SHP77 treated with DMSO at 0.1 percent for 48 hours (cell line): ENCODE data around the gene ARPC1A.
"Not testable (repeated sequence)": the region's sequence is repeated elsewhere in the genome, so short reads cannot be mapped to it uniquely, and the experiment has no call there.

Experiments
- DNase-seq: peaks from one replicate; lab custom pipeline; 2025; lab: John Stamatoyannopoulos, UW

The ARPC1A gene

GRCh38 chr7:99325592-99326407 lies at the start of gene ARPC1A:
Gene ARPC1A (plus strand): TSS chr7:99325898. CDS start chr7:99333354, 7,456 bp downstream.
- DNase-seq = peak; percentile 81

GRCh38 chr7:99278180-99278579 lies 47.5 kb upstream of the ARPC1A start:
- DNase-seq = no peak

- DNase-seq = not testable (repeated sequence)
Observed at GRCh38 chr7:99284165-99284564, 41.5 kb upstream of the ARPC1A start.

GRCh38 chr7:99287779-99288534 lies 37.7 kb upstream of the ARPC1A start:
- DNase-seq = no peak

GRCh38 chr7:99289185-99289584 lies 36.5 kb upstream of the ARPC1A start:
- no peak for DNase-seq

GRCh38 chr7:99290148-99290547 lies 35.5 kb upstream of the ARPC1A start:
- not testable (repeated sequence) for DNase-seq

GRCh38 chr7:99290980-99291607 lies 34.6 kb upstream of the ARPC1A start:
- DNase-seq = no peak

- DNase-seq = no peak
Observed at GRCh38 chr7:99292127-99292526, 33.6 kb upstream of the ARPC1A start.

GRCh38 chr7:99293167-99293566 lies 32.5 kb upstream of the ARPC1A start:
- DNase-seq = no peak

- no peak for DNase-seq
Observed at GRCh38 chr7:99293650-99294049, 32.0 kb upstream of the ARPC1A start.

- DNase-seq = no peak
Observed at GRCh38 chr7:99296471-99296870, 29.2 kb upstream of the ARPC1A start.

GRCh38 chr7:99301496-99301895 lies 24.2 kb upstream of the ARPC1A start:
- no peak for DNase-seq

- DNase-seq = no peak
Observed at GRCh38 chr7:99305473-99306260, 20.0 kb upstream of the ARPC1A start.

- no peak for DNase-seq
Observed at GRCh38 chr7:99308461-99309074, 17.1 kb upstream of the ARPC1A start.

GRCh38 chr7:99309111-99309510 lies 16.6 kb upstream of the ARPC1A start:
- DNase-seq = no peak

GRCh38 chr7:99310004-99310403 lies 15.7 kb upstream of the ARPC1A start:
- no peak for DNase-seq

- no peak for DNase-seq
Observed at GRCh38 chr7:99311702-99312101, 14.0 kb upstream of the ARPC1A start.

- DNase-seq = peak; percentile 37
Observed at GRCh38 chr7:99312316-99313203, 13.1 kb upstream of the ARPC1A start.

- DNase-seq = no peak
Observed at GRCh38 chr7:99313204-99313573, 12.5 kb upstream of the ARPC1A start.

- DNase-seq = no peak
Observed at GRCh38 chr7:99314504-99314903, 11.2 kb upstream of the ARPC1A start.

GRCh38 chr7:99320371-99320770 lies 5.3 kb upstream of the ARPC1A start:
- no peak for DNase-seq
